ENCODE results near the gene ITSN2. TPM values are rescaled to one million over a fixed set of nuclear protein-coding genes. Genes with fewer than 3 reads are reported as not detected.

The ITSN2 gene
- total RNA-seq, 4 donors from 2014 or later: 33.9 to 66.7 (median 42.4) TPM

DNA sequence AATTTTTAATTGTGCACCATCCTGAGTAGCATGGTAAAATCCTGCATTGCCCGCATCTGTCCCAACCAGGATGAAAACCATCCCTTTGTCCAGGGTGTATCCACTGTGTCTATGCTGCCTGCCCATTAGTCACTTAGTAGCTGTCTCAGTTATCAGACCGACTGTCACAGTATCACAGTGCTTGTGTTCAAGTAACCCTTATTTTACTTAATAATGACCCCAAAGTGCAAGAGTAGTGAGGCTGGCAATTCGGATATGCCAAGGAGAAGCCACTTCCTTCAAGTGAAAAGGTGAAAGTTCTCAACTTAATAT lies 8.8 kb downstream of the ITSN2 start:
- Histone ChIP-seq H3K4me3 (no peak overlapping the region), H3K27ac (no peak overlapping the region), H3K36me3 (no peaks in the 10 kb centered on the region), H3K4me1 (peaks cover 60 to 70% of the 10 kb centered on the region in 2 donors), H3K27me3 (no peaks in the 10 kb centered on the region), H3K9me3 (no peaks in the 10 kb centered on the region)
- in situ Hi-C loops (cut with MboI; ENCODE audit: low sequenced_read_pairs in 4 of 4): no loop called here
- DNase-seq: no peak
- intact Hi-C loops (cut with DNase I; ENCODE audit: low total_unique reads): loop anchor here (10.0 kb wide), 1 partner anchor 427 kb away; the partner anchor contains the start of gene ATAD2B
- no peak for TF ChIP-seq POLR2A (IDR thresholded peaks at IDR 0.05)
- TF ChIP-seq, protein P1, sequence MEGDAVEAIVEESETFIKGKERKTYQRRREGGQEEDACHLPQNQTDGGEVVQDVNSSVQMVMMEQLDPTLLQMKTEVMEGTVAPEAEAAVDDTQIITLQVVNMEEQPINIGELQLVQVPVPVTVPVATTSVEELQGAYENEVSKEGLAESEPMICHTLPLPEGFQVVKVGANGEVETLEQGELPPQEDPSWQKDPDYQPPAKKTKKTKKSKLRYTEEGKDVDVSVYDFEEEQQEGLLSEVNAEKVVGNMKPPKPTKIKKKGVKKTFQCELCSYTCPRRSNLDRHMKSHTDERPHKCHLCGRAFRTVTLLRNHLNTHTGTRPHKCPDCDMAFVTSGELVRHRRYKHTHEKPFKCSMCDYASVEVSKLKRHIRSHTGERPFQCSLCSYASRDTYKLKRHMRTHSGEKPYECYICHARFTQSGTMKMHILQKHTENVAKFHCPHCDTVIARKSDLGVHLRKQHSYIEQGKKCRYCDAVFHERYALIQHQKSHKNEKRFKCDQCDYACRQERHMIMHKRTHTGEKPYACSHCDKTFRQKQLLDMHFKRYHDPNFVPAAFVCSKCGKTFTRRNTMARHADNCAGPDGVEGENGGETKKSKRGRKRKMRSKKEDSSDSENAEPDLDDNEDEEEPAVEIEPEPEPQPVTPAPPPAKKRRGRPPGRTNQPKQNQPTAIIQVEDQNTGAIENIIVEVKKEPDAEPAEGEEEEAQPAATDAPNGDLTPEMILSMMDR (IDR thresholded peaks at IDR 0.05 in 4 of 5, conservative IDR thresholded peaks at IDR 0.05 in 1 of 5): no peak
- peak in 1 of 2 donors; percentile 71 for ATAC-seq

DNA sequence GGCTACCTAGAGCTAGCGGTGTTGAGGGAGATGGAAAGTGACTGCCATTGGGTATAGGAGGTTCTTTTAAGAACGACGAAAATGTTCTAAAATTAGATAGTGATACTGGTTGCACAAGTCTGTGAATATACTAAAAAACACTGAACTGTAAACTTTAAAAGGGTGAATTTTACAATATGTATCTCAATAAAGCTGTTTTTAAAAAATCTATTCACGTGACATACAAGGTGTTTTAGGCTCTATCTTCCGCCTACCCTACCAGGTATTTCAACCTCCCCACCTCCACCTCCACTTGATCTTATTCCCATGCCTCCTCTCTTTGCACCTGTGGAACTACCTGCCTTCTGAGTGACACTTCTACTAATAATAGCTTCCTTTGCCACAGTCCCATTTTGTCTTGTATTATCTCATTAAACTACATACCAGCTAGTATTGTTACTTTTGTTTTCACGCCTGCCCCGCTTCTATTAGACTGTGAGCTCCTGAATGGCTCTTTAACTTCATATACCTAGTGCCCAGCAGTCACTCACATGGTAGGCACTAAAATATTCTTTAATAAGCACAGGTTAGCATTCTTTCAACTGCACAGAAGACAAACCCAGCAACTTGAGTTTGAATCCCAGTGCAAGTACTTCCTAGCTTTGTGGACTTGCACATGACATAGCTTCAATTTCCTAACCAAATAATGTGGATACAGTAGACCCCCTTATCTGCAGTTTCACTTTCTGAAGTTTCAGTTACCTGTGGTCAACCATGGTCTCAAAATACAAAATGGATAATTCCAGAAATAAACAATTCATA lies 9.3 kb downstream of the ITSN2 start:
- Histone ChIP-seq H3K4me1 (peaks cover 61 to 73% of the 10 kb centered on the region in 2 donors), H3K4me3 (no peak overlapping the region), H3K36me3 (no peaks in the 10 kb centered on the region), H3K9me3 (no peaks in the 10 kb centered on the region), H3K27ac (no peak overlapping the region), H3K27me3 (no peaks in the 10 kb centered on the region)
- TF ChIP-seq POLR2A (IDR thresholded peaks at IDR 0.05): no peak
- TF ChIP-seq, protein P1 (IDR thresholded peaks at IDR 0.05 in 4 of 5, conservative IDR thresholded peaks at IDR 0.05 in 1 of 5): no peak
- DNase-seq: no peak
- intact Hi-C loops (cut with DNase I; ENCODE audit: low total_unique reads): loop anchor here (10.0 kb wide), 1 partner anchor 426 kb away; the partner anchor contains the start of gene ATAD2B
- in situ Hi-C loops (cut with MboI; ENCODE audit: low sequenced_read_pairs in 4 of 4): no loop called here
- no peak for ATAC-seq

DNA sequence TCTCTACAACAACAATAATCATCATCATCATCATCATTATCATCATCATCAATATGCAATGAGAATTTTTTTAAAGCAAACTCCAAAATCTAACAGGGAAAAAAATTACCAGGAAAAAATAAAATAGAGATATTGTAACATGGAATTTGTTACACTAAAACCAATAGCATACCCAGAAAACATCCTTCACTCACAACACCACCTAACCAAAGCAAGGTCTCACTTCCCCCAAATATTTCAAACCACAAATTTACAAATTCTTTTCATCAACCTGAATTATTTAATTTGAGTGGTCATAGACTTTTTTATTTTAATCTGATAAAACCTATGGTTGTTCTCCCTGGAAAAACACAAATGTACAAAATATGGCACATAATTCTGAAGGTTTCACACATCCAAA lies 11.2 kb downstream of the ITSN2 start:
- Histone ChIP-seq H3K9me3 (no peaks in the 10 kb centered on the region), H3K4me3 (no peak overlapping the region), H3K27me3 (no peaks in the 10 kb centered on the region), H3K27ac (no peak overlapping the region), H3K4me1 (peaks cover 57 to 71% of the 10 kb centered on the region in 2 donors), H3K36me3 (no peaks in the 10 kb centered on the region)
- ATAC-seq (no peak), DNase-seq (no peak)
- TF ChIP-seq, protein P1 (IDR thresholded peaks at IDR 0.05 in 4 of 5, conservative IDR thresholded peaks at IDR 0.05 in 1 of 5): no peak
- no peak for TF ChIP-seq POLR2A (IDR thresholded peaks at IDR 0.05)
- in situ Hi-C loops (cut with MboI; ENCODE audit: low sequenced_read_pairs in 4 of 4) (no loop called here), intact Hi-C loops (cut with DNase I; ENCODE audit: low total_unique reads) (no loop called here)

DNA sequence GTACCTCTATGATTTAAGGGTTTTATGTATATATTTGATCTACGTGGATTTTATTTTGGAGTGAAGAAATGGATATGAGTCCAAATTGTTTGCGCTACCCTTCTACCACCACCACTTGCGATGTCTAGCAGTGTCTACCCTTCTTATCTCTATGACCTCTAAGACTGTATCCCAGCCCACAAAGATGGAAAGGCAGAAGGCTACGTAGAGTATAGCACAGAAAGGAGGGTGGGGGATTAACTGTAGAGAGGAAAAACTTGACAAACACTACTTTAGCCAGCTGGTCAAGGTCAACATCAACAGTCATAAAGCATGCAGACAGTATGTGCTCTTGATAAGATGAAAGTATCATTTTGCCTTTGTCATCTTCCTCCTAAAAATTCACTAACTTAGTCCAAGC lies 14.4 kb downstream of the ITSN2 start:
- Histone ChIP-seq H3K4me3 (no peak overlapping the region), H3K27me3 (no peaks in the 10 kb centered on the region), H3K27ac (no peak overlapping the region), H3K36me3 (no peaks in the 10 kb centered on the region), H3K4me1 (peaks cover 34 to 51% of the 10 kb centered on the region in 2 donors), H3K9me3 (no peaks in the 10 kb centered on the region)
- no peak for DNase-seq
- no peak for ATAC-seq
- intact Hi-C loops (cut with DNase I; ENCODE audit: low total_unique reads) (no loop called here), in situ Hi-C loops (cut with MboI; ENCODE audit: low sequenced_read_pairs in 4 of 4) (no loop called here)
- TF ChIP-seq, protein P1 (IDR thresholded peaks at IDR 0.05 in 4 of 5, conservative IDR thresholded peaks at IDR 0.05 in 1 of 5): no peak
- no peak for TF ChIP-seq POLR2A (IDR thresholded peaks at IDR 0.05)
